Mucosa of descending colon (tissue), 3 donors: ENCODE data around the gene AMHR2. TPM values are rescaled to one million over a fixed set of nuclear protein-coding genes. Genes with fewer than 3 reads are reported as not detected.

Source experiments
- ATAC-seq: fragments of 200-7000 bp; cut with Tn5 transposase; one replicate; pipeline ENCODE4 v1.9.1; 2020; ENCODE audit warnings: mild to moderate bottlenecking, moderate library complexity
- DNase-seq, 3 donors: peaks; one replicate each; pipeline ENCODE4 v3.0.0-alpha.2; 2020
- H3K36me3 ChIP-seq: fragments of 200-600 bp; one replicate; pipeline ENCODE4 v1.8.0; 2021; ENCODE audit warnings: low read depth, mild to moderate bottlenecking
- H3K4me1 ChIP-seq: fragments of 200-600 bp; one replicate; pipeline ENCODE4 v1.8.0; 2021; ENCODE audit warnings: low read depth, mild to moderate bottlenecking
- H3K4me3 ChIP-seq: fragments of 200-600 bp; one replicate; pipeline ENCODE4 v1.8.0; 2021; ENCODE audit warnings: mild to moderate bottlenecking
- H3K9me3 ChIP-seq: fragments of 200-600 bp; one replicate; pipeline ENCODE4 v1.8.0; 2021; ENCODE audit warnings: mild to moderate bottlenecking
- intact Hi-C, 2 donors: fragments of 100-400 bp; cut with DNase I in 1 of 2; cut with micrococcal nuclease in 1 of 2; formaldehyde crosslinking; loops; one replicate each; pipeline versions ENCODE4 v1.11.0 to v1.11.1; 2022; cut with DNase I, micrococcal nuclease
- total RNA-seq, 3 donors: library from RNA; stranded (reverse); fragmentation: NEBNext Ultra II Directional in 2 of 3; extraction: Animal tissue kit (Norgen Biotek cat#: 25700) in 2 of 3; gene quantifications; one replicate each; pipeline versions ENCODE4 v1.2.1 to v1.2.4, GENCODE V29; 2021 to 2023
- TF ChIP-seq, protein P1 (sequence below): fragments of 200-600 bp; IDR thresholded peaks from one replicate; pipeline ENCODE4 v1.8.0; 2022; ENCODE audit warnings: antibody characterized with exemption, mild to moderate bottlenecking
- donor health status: DM: no; HTN: no; CAD: no; lungs with moderate emphysema.
- donor health status: DM: no; HTN: no; CAD: no.
- donor health status: DM: no; HTN: yes; CAD: no.

Gene AMHR2
- total RNA-seq, 3 donors from 2014 or later, result 0.16 TPM; not detected in 2

DNA sequence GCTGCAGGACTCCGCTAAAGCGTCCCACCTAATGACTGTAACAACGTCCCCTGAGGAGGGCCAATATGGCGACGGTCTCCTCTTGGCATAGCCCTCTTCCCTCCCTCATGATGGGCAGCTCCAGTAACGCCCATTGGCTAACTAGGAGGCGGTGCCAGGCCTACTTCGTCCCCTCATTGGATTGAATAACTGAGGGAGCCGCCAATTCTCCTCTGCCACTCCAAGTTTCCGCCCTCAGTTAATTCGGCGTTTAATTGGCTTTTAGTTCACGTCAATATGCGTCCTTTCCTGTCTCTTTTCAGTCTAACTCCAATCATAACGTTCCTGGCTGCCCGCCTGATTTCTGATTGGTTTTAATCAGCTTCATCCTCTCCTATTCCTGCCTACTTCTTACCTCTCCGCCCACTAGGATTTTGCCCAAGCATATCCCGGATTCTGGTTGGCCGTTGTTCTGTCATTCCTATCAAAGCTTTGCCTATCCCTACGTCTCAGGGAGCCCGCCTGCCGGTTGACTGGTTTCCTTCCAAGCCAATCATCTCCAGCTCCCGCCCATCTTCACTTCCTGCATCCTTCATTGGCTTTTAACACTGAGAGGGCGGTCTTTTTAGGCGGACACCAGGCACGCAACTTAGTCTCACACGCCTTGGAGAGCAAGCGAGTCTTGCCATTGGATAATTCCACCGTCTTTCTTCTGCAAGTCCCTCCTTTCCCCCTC lies 44.1 kb upstream of the AMHR2 start:
- TF ChIP-seq, protein P1, sequence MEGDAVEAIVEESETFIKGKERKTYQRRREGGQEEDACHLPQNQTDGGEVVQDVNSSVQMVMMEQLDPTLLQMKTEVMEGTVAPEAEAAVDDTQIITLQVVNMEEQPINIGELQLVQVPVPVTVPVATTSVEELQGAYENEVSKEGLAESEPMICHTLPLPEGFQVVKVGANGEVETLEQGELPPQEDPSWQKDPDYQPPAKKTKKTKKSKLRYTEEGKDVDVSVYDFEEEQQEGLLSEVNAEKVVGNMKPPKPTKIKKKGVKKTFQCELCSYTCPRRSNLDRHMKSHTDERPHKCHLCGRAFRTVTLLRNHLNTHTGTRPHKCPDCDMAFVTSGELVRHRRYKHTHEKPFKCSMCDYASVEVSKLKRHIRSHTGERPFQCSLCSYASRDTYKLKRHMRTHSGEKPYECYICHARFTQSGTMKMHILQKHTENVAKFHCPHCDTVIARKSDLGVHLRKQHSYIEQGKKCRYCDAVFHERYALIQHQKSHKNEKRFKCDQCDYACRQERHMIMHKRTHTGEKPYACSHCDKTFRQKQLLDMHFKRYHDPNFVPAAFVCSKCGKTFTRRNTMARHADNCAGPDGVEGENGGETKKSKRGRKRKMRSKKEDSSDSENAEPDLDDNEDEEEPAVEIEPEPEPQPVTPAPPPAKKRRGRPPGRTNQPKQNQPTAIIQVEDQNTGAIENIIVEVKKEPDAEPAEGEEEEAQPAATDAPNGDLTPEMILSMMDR, result peak; percentile 20

DNA sequence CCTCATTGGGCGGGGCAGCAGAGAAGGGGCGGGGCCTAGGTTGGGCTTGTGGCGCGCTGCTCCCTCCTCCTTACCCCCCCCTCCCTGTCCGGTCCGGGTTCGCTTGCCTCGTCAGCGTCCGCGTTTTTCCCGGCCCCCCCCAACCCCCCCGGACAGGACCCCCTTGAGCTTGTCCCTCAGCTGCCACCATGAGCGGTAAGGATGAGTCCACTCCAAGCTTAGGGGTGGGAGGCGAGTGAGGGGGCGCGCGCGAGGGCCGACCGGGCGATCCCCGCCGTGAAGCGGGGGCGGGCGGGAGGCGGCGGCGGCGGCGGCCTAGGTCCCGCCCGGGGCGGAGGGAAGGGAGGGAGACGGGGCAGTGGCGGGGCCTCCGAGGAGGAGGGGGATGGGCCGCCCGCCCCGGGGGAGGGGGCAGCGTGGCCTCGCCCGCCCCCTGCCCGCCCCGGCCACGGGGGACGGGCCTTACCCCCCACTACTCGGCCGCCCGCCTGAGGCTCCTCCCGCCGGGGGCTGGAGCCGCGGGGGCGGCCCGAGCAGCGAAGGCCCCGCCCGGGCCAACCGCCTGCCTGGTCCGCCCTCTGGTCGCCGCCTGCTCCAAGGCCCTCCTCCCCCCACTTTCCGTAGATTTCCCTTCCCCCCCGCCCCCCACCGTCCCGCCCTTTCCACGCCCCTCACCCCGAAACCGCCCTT lies 43.4 kb upstream of the AMHR2 start, which contains the start of gene SP1:
Gene SP1, plus strand, starts transcription at position 73 of the 690 bp plus-strand sequence. Its CDS starts 116 bp downstream, at position 189.
- Histone ChIP-seq H3K4me3 (peak within 1 kb of the TSS; percentile 34), H3K4me1 (peaks cover 62% of the 10 kb centered on the region), H3K9me3 (no peaks in the 10 kb centered on the region), H3K36me3 (peaks cover 7% of the 10 kb centered on the region)
- TF ChIP-seq, protein P1, result no peak
- intact Hi-C loops, result no loop called here
- peak; percentile 91 to 98 (median 96) for DNase-seq
- peak; percentile 83 for ATAC-seq

More for the DNA sequence above, 44.1 kb upstream of the AMHR2 start:
- H3K9me3 ChIP-seq, result no peaks in the 10 kb centered on the region
- peaks cover 7% of the 10 kb centered on the region for H3K36me3 ChIP-seq
- intact Hi-C loops, result no loop called here
- peak overlapping the region; percentile 34 for H3K4me3 ChIP-seq
- peak; percentile 71 for ATAC-seq
- DNase-seq, result peak; percentile 93 to 99 (median 98)
- H3K4me1 ChIP-seq, result peaks cover 54% of the 10 kb centered on the region

DNA sequence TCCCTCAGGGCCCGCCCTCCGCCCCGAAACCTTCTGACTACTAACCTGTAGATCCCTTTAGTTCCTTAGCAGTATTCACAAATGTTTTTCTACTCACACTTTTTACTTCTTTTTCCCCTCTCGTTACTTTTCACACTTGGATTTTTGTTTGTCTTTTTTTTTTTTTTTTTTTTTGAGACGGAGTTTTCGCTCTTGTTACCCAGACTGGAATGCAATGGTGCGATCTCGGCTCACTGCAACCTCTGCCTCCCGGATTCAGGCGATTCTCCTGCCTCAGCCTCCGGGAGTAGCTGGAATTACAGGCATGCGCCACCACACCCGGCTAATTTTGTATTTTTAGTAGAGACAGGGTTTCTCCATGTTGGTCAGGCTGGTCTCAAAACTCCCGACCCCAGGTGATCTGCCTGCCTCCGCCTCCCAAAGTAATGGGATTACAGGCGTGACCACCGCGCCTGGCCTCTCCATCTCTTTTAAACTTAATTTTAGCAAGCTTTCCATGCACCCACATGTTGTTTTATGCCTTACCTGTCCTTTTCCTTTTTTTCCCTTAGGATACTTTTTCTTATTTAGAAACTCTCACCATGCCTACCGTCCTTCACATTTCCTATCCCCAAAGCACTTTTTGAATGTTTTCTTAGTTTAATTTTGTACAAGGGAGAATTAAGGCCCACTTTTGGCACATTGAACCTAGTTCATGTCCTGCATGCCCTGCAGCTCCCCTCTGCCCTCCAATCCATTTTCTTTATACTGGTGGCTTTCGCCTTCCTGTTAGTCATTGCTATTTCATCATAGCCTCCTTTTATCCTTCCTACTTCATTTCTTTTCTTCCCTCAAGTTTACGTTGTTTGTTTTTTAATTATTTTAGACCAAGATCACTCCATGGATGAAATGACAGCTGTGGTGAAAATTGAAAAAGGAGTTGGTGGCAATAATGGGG lies 42.6 kb upstream of the AMHR2 start:
- peaks cover 62% of the 10 kb centered on the region for H3K4me1 ChIP-seq
- no peak for ATAC-seq

DNA sequence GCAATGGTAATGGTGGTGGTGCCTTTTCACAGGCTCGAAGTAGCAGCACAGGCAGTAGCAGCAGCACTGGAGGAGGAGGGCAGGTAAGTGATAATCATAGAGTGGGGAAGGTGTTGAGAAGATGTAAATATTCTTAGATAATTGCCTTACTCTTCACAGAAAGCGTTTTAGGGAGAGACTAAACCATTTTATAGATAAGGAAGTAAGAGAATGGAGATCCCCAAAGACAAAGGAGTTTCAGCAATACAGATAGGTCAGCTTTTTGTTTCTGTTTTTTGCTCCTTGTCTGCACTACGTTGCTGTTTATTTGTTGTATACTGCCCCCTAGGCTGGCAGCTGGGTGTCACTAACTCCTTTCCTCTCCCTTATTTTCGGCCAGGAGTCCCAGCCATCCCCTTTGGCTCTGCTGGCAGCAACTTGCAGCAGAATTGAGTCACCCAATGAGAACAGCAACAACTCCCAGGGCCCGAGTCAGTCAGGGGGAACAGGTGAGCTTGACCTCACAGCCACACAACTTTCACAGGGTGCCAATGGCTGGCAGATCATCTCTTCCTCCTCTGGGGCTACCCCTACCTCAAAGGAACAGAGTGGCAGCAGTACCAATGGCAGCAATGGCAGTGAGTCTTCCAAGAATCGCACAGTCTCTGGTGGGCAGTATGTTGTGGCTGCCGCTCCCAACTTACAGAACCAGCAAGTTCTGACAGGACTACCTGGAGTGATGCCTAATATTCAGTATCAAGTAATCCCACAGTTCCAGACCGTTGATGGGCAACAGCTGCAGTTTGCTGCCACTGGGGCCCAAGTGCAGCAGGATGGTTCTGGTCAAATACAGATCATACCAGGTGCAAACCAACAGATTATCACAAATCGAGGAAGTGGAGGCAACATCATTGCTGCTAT lies 41.7 kb upstream of the AMHR2 start:
- ATAC-seq (no peak), DNase-seq (peak; percentile 61 to 83 (median 69))
- TF ChIP-seq, protein P1, result peak; percentile 39
- H3K4me3 ChIP-seq, result no peak overlapping the region
- no peaks in the 10 kb centered on the region for H3K9me3 ChIP-seq
- H3K4me1 ChIP-seq, result peaks cover 70% of the 10 kb centered on the region
- intact Hi-C loops, result no loop called here
- peaks cover 7% of the 10 kb centered on the region for H3K36me3 ChIP-seq

More for the DNA sequence above, 42.6 kb upstream of the AMHR2 start:
- TF ChIP-seq, protein P1, result no peak
- H3K9me3 ChIP-seq, result no peaks in the 10 kb centered on the region
- intact Hi-C loops, result no loop called here
- H3K36me3 ChIP-seq, result peaks cover 7% of the 10 kb centered on the region
- no peak overlapping the region for H3K4me3 ChIP-seq
- peak in 2 of 3 donors; percentile 45 to 55 for DNase-seq
